HG02970 (cell line): ENCODE data around the gene ZNF607.
"Not testable (repeated sequence)": the region's sequence is repeated elsewhere in the genome, so short reads cannot be mapped to it uniquely, and the experiment has no call there.

ENCODE experiments used
- ATAC-seq: cut with Tn5 transposase; IDR thresholded peaks from one replicate; pipeline ENCODE4 v1.9.1; 2021; ENCODE audit warnings: mild to moderate bottlenecking, moderate library complexity, moderate number of reproducible peaks; ENCODE audit not compliant: unreplicated experiment, low FRiP score

Gene ZNF607

DNA sequence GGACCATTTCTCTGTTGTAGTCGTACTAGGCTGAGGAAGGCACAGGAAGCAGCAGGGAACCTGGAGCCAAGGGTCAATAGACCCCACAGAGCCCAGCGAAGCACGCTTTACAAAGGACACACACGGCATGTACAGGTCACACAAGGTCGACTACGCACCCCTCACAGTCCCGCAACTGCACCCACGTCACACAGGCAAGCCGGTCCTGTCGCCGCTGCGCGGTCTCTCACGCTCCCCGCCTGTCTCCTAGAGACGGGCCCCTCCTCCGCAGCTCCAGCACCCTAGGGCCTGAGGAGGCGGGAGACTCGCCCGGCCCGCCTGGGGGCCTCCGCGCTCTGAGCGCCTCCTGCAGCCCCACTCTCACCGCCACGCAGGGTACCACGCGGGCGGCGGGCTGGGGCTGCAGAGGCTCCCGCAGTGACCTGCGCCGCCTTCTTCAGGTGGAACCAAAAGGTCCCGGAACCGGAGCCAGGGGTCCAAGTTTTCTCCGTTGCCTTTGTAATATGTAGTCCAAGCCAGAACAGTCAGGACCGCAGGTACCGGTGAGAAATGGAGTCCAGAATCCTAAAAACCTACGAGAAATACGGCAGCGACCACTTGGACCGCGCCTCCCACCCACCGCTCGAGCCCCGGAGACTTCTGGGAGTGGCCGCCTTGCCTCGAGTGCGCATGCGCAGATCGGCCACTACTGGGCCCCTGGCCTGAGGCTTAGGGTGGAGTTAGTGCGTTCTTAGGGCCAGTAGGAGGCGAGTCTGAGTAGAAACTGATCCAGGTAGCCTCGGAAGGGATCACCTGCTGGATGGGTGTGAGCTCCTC is at the start of gene ZNF607:
ZNF607 (minus strand) TSS at position 651 of the 816 bp plus-strand sequence. CDS start 8,143 bp downstream, outside the sequence.
- peak; percentile 94 for ATAC-seq

DNA sequence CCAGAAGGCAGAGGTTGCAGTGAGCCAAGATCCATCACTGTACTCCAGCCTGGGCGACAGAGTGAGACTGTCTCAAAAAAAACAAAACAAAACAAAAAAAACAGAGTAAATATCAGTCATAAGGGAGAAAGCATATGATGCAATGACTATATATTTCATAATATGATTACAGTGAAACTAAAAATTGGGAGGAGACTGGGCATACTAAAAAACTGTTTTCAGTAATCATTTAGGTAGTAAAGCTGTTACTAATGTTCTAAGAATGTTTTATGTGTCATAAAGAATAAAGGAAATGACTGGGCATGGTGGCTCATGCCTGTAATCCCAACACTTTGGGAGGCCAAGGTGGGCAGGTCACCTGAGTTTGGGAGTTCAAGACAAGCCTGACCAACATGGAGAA is 43.9 kb upstream of the ZNF607 start:
- no peak for ATAC-seq

DNA sequence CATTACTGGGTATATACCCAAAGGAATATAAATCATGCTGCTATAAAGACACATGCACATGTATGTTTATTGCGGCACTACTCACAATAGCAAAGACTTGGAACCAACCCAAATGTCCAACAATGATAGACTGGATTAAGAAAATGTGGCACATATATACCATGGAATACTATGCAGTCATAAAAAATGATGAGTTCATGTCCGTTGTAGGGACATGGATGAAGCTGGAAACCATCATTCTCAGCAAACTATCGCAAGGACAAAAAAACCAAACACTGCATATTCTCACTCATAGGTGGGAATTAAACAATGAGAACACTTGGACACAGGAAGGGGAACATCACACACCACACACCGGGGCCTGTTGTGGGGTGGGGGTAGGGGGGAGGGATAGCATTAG is 38.1 kb upstream of the ZNF607 start:
- ATAC-seq = not testable (repeated sequence)

DNA sequence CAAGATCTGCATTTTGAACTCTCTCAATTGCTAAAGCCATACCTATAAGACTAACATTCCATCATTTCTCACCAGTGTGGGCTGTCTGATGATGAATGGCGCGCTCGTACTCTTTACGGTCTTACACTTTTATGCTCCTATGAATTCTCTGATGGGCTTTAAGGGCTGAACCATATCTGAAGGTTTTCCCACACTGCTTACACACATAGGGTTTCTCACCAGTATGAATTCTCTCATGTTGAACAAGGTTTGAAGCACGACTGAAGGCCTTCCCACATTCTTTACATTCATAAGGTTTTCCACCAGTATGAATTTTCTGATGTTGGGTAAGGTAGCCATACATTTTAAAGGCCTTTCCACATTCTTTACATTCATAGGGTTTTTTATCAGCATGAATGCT is 18.8 kb upstream of the ZNF607 start:
- ATAC-seq = no peak

DNA sequence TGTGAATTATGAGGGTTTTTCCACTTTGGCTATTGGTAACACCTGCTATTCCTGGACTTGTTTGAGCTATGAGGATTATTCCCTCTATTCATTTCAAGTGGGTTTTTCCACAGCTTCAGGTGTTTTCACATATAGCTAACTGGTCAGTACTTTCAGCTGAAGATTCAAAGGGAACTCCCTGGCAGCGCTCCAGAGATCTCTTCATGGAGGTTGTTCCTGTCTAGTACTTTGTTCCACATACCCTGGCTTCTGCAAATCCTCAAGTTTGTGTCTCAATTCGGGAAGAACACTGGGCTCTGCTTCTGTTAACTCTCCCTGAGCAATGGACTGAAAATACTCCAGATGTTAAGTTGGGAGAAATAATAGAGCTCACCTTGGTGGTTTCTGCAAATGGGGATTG is 5.6 kb upstream of the ZNF607 start:
- ATAC-seq = no peak

DNA sequence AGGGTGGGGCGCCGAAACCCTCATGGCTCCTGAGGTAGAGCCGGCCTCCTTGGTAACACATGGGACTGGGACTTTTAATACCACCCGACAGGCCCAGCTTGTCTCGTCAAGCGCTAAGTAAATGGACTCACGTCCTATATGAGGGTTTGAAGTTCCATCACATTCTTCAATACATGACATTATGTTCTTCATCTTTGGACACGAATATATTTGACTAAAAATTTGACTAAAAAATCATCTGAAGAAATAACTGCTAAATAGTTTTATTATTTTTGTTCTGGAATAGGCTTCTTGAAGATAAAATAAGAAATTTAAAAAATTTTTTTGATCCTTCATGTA is 335 bp upstream of the ZNF607 start:
- ATAC-seq = no peak

DNA sequence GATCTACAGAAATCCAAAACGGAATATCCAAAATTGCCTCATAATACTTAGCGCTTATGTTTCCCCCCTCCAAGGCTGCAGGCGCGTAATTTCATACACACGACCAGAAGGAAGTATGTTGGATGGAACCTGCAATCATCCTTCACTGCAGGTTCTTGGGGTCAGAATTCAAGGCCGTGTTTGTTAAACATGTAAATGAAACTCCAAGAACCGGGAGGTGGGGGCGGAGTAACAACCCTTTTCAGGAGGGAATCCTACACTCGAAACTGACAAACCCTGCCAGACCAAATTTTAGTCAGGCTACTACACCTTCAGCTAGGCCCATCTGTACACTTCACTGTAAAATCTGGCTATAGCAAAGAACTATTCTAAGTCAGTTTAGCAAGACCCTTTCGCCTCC is 1.3 kb downstream of the ZNF607 start:
- ATAC-seq = no peak

DNA sequence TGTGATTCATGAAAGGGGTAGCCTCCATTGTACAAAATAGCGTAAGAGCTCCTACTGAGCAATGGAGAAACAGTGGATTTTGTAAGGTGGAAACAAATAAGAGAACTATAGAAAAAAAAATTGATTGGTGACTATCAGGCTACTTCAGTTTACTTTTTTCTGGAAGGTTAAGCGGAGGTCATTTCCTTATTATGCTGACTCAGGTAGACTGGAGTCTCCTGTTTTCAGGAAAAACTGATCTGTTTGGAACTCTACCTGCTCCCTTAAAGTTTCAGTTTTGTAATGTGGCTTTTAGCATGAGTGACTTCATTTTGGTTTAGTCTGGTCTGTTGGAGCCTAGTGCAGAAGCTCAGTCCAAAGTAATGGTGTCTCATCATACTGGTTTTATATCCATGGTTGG is 3.4 kb downstream of the ZNF607 start:
- ATAC-seq = no peak

DNA sequence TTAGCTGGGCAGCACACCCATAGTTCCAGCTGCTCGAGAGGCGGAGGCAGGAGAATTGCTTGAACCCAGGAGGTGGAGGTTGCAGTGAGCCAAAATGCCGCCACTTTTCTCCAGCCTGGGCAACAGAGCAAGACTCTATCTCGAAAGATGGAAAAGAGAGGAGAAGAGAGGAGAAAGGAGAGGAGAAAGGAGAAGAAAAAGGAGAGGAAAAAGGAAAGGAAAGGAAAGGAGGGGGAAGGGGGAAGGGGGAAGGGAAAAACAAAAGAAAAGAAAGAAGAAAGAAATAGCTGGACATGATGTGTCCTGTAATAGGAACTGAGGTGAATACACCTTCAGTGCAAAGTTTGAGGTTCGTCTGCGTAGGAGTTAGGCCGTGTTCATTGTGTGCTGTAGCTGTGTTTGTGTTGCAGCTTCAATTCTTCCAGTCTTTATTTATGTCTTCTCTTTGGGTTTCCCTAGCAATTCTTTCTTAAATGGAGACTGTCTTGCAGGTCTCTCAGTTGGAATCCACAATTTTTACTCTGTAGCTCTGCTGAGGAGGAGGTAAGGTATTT is 13.4 kb downstream of the ZNF607 start:
- no peak for ATAC-seq

DNA sequence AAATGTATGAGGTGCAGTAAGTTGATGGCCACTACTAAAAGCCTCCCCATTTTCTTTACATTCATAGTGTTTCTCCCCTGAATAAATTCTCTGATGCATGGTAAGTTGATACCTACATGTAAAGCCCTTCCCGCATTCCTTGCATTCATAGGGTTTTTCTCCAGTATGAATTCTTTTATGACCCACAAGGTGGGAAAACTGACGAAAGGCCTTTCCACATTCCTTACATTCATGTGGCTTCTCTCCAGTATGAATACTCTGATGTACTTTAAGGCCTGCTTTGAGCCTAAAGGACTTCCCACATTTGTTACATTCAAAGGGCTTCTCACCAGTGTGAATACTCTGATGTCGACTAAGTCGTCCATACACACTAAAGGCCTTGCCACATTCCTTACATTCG is 20.5 kb downstream of the ZNF607 start:
- no peak for ATAC-seq

DNA sequence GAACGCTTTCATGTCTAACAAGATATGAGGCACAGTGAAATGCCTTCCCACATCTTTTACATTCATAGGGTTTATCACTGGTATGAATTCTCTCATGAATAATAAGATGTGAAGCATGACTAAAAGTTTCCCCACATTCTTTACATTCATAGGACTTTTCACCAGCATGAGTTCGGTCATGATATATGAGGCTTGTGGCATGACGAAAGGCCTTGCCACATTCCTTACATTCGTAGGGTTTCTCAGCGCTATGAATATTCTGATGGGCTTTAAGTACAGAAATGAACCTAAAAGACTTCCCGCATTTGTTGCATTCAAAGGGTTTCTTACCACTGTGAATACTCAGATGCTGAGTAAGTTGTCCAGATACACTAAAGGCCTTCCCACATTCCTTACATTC is 21.3 kb downstream of the ZNF607 start:
- no peak for ATAC-seq

DNA sequence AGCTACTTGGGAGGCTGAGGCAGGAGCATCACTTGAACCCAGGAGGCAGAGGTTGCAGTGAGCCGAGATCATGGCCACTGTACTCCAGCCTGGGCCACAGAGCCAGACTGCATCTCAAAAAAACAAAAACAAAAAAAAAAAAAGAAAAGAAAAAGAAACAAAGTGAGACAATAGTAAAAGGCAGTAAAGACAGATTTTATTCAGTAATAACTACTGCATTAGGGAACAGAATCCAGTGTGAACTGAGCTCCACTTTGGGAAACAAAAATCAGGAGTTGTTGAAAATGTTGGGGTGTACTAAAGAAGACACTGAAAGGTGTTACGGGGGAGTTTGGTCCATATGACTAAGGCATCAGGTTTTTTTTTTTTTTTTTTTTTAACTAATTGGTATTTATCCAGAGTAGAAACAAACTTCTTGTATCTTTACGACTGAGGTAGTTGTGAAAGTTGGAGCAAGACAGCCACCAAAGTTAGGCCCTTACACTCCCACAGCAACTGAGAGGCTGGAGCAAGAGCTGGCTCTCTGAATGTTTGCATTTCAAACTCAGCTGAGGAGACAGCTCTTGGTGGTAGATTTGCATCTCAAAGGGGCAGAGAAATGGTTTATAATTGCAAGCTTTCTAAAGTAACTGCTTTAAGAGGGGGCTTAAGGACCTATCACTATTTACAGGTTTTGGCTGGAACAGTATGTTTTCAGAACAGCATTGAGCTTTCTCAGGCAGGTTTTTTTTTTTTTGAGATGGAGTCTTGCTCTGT is 24.2 kb downstream of the ZNF607 start:
- ATAC-seq = no peak

DNA sequence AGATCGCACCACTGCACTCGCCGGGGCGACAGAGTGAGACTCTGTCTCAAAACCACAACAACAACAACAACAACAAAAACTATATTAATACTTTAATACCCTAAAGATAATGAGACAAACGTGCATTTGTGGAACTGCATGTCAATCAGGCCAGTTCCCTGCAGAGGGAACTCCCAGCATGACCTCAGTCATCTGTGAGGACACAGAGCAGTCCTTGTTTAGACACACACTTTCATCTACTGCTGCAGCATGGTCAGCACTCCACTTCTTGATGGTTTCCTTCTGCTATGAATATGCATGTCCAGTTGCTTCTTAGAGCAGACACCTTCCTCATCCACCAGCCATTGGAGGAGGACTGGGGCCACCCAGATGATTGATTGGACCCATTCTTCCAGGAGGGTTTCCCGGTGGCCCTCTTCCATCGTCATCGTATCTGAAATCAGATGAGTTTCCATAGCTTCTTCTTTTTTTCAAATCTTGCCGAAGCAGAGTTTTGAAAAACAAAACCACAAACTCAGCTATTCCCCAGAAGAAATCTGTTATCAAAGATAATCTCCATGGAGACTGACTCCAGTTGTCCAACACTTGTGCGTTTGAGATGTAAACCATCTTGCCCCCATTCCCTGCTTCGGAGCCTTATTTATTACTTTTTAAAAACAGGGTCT is 26.5 kb downstream of the ZNF607 start:
- ATAC-seq = no peak

DNA sequence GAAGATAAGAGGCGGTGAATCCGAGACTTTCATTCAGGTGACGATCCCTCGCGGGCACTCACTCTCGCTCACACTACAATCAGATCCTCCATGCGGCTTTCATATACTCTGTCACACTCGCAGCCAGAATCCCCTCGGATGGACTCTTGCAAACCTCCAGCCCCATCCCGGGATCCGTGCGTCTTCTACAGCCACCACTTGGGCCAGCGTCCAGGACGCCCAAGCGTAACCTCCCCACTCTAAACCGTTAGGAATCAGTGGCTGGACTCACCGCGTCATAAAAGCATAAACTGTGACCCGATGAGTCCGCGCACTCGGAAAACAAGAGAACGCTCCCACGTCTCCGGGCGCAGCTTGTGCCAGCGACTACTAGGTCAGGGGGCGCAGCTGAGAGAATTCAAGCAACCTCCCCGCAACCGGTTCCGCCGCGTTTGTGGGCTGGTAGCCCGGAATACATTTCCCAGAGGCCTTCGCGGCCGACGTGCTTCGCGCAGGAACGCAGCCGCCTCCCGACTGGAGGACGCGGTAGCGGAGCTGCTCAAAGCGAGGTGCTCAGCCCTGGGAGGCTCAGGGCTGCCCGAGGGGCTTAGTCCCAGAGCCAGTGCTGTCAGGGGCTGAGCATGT is 27.6 kb downstream of the ZNF607 start:
- no peak for ATAC-seq

DNA sequence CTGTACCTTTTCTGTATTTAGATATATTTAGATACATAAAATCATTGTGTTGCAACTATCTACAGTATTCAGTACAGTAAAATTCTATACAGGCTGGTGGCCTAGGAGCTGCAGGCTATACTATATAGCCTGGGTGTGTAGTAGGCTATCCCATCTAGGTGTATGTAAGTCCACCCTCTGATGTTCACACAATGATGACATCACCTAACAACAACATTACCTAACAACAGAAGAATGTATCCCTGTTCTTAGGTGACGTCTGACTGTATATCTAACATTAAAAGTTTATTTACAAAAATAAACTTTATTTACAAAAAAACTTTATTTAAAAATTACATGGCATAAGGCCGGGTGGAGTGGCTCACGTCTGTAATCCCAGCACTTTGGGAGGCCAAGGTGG is 36.0 kb downstream of the ZNF607 start:
- ATAC-seq = no peak

DNA sequence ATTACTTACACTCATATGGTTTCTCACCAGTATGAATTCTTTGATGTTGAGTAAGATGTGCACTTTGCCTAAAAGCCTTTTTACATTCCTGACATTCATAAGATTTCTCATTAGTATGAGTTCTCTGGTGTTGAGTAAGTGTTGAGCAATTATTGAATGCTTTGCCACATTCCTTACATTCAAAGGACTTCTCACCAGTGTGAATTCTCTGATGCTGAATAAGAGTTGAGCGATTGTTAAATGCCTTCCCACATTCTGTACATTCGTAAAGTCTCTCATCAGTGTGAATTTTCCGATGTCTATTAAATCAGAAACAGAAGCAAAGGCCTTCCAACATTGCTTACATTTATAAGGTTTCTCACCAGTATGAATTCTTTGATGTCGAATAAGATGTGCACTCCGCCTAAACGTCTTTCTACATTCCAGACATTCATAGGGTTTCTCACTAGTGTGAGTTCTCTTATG is 50.1 kb downstream of the ZNF607 start:
- ATAC-seq = no peak

DNA sequence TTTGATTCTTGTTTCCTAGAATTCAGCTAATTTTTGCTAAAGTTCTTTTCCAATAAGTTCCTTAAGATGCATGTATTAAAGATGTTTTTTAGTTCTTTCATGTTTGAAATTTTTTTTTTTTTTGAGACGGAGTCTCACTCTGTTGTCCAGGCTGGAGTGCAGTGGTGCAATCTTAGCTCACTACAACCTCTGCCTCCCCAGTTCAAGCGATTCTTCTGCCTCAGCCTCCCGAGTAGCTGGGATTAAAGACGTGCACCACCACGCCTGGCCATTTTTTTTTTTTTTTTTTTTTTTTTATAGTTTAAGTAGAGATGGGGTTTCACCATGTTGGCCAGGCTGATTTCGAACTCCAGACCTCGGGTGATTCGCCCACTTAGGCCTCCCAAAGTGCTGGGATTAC is 62.4 kb downstream of the ZNF607 start:
- ATAC-seq = not testable (repeated sequence)

DNA sequence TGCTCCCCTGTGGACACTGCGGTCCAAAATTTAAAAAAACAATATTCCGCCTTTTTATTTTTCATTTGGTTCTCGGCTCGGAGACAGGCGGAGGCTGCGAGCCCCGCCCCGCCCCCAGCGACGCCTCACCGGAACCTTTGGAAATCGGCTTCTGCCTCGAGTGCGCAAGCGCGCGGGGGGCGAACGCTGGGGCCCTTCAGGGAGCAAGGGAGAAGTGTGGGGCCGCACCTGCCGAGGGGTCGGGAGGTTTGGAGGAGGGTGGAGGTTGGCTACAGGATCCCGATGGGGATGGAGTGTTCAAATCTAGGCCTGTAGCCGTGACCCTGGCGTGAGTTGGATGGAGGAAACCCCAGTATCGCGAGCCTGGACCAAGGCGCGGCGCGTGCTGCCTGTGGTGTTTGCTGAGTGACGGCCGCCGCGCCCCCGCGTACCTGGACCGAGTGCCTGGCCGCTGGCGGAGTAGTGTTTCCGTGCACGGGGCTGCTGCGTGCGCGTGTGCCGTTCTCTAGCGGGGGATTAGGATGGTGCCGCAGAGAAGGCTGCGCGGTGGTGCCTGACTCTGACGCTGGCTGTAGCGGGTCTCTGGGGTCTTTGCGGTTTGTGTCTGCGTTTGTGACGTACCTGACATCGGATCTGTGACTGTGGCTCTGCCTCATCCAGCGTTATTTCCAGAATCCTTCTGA is 63.7 kb downstream of the ZNF607 start:
- ATAC-seq = peak; percentile 60

DNA sequence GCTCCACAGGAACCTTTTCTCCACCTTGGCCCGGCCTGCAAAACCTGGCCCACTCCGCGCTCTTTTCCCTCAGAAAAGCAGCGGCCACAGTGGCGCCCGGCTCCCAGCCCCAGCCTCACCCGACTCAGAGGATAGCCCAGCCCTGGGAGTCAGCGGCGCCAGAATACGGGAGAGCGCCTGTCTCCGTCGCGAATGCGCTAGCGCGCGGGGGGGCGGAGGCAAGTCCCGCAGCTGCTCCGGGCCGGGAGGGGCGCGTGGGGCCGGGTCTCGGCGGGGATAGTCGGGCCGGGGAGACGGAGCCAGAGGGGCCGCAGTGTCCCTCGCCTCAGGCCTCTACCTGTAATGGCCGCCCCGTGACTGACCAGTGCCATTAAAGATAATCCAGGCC is 64.3 kb downstream of the ZNF607 start, which contains the start of gene ZFP30:
ZFP30 (minus strand) TSS at position 165 of the 388 bp plus-strand sequence. CDS start 7,643 bp downstream, outside the sequence.
- ATAC-seq = peak; percentile 61
